CD4-positive, alpha-beta T cell treated with Interleukin-1 beta for 1 hour (primary cell): ENCODE measurements around the gene MRPL18.
"Not testable (repeated sequence)": the region's sequence is repeated elsewhere in the genome, so short reads cannot be mapped to it uniquely, and the experiment has no call there.

ENCODE experiments used
- DNase-seq, 2 donors: peaks; one replicate each; pipeline ENCODE4 v3.0.0-alpha.2; 2020 to 2022

Gene MRPL18

GRCh38 chr6:159817951-159818739, 27.9 kb downstream of the MRPL18 start:
- peak in 1 of 2 donors; percentile 13 for DNase-seq

- DNase-seq = no peak
These were observed 28.8 kb downstream of the MRPL18 start for GRCh38 chr6:159819098-159819497.

- DNase-seq = peak; percentile 31 to 34
These were observed 29.8 kb downstream of the MRPL18 start for GRCh38 chr6:159819932-159820640.

GRCh38 chr6:159821122-159821521, 30.9 kb downstream of the MRPL18 start:
- DNase-seq = no peak

- DNase-seq = no peak
These were observed 31.5 kb downstream of the MRPL18 start for GRCh38 chr6:159821726-159822125.

GRCh38 chr6:159823953-159824352, 33.7 kb downstream of the MRPL18 start:
- no peak for DNase-seq

- DNase-seq = not testable (repeated sequence)
These were observed 34.4 kb downstream of the MRPL18 start for GRCh38 chr6:159824690-159825089.

GRCh38 chr6:159826004-159826403, 35.7 kb downstream of the MRPL18 start:
- no peak for DNase-seq

GRCh38 chr6:159826968-159827647, 36.8 kb downstream of the MRPL18 start:
- DNase-seq = no peak

GRCh38 chr6:159828074-159828473, 37.8 kb downstream of the MRPL18 start:
- no peak for DNase-seq

- DNase-seq = no peak
These were observed 39.3 kb downstream of the MRPL18 start for GRCh38 chr6:159829526-159829925.

- DNase-seq = no peak
These were observed 40.5 kb downstream of the MRPL18 start for GRCh38 chr6:159830501-159831372.

- DNase-seq = no peak
These were observed 41.1 kb downstream of the MRPL18 start for GRCh38 chr6:159831373-159831679.

GRCh38 chr6:159832946-159833345, 42.7 kb downstream of the MRPL18 start:
- no peak for DNase-seq

- no peak for DNase-seq
These were observed 43.3 kb downstream of the MRPL18 start for GRCh38 chr6:159833556-159833955.

GRCh38 chr6:159833997-159834603, 43.8 kb downstream of the MRPL18 start:
- no peak for DNase-seq

- no peak for DNase-seq
These were observed 46.6 kb downstream of the MRPL18 start for GRCh38 chr6:159836718-159837490.

GRCh38 chr6:159837511-159837910, 47.2 kb downstream of the MRPL18 start:
- no peak for DNase-seq

- DNase-seq = no peak
These were observed 47.9 kb downstream of the MRPL18 start for GRCh38 chr6:159838020-159838744.

- no peak for DNase-seq
These were observed 51.8 kb downstream of the MRPL18 start for GRCh38 chr6:159842035-159842434.
